Retinal pigment epithelial cell (primary cell): ENCODE results near the gene TMPRSS13.

Experiments
- DNase-seq: peaks from one replicate; pipeline ENCODE4 v3.0.0-alpha.2; 2010; ENCODE audit warnings: low read depth
- H3K4me3 ChIP-seq: 2 replicates; pipeline ENCODE4 v1.5.1; 2011; ENCODE audit warnings: mild to moderate bottlenecking, low read length, control low read depth, moderate library complexity
- TF ChIP-seq, protein P1 (sequence below): conservative IDR thresholded peaks from 2 replicates; pipeline ENCODE4 v1.5.1; 2011; ENCODE audit warnings: low read depth, low read length, control low read depth, inconsistent platforms

TMPRSS13 gene

DNA sequence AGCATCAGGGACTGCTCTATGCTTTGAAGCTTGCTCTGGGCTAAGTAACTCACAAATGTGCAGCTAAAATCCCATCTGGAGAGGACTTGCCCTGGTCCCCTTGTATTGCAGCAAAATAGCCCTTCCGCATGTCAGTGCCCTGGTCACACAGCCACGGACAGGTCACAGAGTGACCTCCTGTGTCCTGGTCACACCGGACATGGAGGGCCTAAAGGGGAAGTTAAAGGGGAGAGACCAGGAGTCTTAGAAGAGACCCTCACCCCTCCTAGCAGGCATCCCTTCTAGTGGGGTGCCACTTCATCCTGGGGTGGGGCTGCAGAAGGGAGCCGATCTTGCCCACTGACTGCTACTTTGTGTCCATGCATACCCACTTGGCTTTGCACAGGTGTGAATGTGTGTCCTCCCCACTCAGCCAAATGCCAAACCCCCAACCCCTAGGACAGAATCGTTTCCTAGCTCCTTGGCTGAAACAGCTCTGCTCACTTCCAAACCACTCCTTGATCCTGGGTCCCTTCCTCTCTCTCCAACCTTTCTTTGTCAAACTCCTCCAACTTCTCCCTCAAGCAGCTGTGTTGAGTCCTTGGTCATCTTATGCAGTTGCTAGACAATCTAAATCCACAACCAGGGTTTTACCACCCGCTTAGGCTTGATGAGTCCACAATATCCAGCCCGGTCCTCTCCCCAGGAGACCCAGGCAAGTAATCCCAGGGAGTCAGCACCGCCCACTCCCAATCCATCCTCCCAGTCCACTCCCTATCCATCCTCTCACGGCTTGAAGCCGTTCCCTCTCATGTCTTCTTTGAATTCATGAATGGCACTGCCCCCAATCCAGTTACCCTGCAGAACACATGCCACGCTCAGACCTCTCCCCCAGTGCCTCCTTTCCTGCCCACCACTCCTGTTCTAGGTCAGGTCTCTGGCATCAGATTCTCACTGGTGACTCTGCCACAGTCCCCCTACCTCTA is 49.4 kb downstream of the TMPRSS13 start:
- no peak for DNase-seq
- TF ChIP-seq, protein P1, sequence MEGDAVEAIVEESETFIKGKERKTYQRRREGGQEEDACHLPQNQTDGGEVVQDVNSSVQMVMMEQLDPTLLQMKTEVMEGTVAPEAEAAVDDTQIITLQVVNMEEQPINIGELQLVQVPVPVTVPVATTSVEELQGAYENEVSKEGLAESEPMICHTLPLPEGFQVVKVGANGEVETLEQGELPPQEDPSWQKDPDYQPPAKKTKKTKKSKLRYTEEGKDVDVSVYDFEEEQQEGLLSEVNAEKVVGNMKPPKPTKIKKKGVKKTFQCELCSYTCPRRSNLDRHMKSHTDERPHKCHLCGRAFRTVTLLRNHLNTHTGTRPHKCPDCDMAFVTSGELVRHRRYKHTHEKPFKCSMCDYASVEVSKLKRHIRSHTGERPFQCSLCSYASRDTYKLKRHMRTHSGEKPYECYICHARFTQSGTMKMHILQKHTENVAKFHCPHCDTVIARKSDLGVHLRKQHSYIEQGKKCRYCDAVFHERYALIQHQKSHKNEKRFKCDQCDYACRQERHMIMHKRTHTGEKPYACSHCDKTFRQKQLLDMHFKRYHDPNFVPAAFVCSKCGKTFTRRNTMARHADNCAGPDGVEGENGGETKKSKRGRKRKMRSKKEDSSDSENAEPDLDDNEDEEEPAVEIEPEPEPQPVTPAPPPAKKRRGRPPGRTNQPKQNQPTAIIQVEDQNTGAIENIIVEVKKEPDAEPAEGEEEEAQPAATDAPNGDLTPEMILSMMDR = no peak
- no peak overlapping the region for H3K4me3 ChIP-seq

DNA sequence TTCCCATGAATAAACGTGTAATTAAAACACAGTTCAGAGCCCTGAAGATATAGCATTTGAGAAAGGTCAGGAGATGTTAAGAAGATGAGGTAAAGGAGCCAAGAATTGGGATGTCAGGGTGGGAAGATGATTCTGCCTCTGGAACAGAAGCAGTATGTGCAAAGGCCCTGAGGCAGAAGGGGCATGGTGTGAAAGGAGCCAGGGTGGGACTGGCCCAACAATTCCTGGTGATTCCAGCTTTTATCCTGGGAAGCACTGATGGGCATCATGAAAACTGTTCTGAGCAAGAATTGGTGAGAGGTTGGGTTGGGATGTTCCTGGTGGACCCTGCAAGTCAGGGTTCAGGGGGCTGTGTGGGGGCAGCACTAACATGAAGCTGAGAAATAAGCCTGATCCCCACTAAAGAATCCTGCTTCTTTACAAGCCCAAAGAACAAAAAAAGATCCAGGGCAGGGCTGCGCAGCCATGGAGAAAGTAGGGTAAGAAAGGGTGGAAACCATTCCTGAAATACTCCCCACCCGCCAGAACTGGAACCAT is 50.2 kb downstream of the TMPRSS13 start:
- TF ChIP-seq, protein P1 = no peak
- DNase-seq = no peak
- H3K4me3 ChIP-seq = no peak overlapping the region

DNA sequence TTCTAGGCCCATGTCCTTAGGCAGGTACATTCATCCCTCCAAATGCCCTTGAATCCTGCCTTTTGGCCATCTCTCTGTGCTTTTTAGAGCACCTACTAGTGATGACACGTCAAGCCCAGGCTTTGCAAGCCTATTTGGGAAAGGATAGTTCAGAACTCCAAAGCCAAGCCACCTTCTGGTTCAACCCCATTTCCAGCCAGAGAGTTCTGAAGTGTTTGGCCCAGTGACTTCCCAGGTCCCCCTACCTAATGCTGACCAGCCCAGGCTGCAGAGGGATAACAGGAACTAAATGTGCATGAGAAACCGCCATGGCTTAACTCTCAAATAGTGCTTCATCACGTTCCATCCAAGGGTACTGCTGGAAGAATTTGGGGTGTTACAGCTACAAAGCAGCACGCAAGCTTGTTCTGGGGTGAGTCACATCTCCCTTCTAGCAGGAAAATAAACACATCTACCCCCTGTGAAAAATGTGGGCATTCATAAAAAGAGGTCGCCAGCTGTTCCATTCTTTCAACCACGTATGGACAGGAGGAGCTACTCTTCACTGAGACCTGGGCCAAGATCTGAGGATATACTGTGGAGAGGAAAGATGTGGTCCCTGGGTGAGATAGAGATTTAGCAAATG is 50.8 kb downstream of the TMPRSS13 start:
- TF ChIP-seq, protein P1 = no peak
- no peak overlapping the region for H3K4me3 ChIP-seq
- no peak for DNase-seq

DNA sequence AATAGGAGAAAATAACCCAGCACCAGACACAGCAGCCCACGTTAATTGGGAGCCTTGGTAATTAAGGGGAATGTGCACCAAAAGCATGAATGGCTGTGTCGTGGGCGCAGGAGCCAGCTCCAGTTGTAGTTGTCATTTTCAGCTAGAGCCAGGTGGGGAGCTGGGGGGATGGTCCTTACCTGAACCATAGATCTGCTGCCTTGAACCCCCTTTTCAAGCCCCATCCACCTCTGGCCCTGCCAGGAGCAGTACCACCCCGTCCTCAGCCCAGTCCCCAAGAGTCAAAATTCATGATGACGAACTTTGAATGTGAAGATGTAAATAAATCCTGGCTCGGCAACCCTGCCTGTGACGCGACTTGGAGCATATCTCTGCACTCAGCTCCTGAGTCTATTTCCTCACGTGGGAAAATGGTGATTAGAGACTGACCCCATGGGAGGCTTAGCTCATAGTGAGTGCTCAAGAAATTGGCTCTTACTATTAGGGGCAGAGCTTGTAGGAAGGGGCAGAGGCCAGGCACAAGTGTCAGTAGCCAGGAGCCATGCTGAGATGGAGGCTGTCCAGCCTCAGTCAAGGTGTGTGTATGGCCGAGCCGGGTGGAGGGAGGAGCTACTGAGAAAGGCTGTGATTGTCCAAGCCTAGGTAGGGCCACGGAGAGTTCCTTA is 52.0 kb downstream of the TMPRSS13 start:
- peak overlapping the region; percentile 28 for H3K4me3 ChIP-seq

DNA sequence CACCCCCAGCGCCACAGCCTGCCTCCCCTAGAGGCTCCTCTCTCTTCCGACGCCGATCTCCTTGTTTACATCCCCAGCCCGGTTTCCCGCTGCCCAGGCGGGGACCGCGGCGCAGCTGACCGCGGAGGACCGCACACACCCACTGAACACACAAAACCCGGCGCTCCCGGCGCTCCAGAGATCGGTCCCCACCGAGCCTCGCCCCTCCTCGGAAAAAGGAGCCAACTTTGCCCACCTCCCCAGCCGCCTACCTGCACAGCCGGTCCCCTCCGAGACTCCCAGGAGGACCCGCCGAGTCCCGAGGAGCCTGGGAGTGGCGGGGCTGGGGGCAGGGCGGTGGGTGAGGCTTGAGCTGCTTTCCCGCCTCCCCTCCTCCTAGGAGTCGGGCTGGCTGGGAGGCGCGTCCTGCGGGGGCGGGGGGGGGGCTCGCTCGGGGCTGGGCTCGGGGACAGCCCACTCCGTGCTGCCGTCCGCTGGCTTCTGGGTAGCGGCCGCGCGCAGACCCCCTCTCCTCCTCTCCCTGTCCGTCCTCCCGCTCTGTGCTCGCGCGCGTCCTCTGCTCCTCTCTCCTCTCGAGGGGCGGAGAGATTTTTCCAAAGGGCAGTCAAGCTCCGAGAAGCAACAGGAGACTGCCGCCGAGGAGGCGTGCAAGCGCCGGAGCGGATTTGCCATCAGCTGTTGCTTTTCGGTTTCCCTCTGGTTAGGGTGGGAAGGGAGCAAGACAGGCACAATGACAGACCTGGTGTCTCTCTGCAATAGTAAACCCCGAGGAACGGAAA is 52.7 kb downstream of the TMPRSS13 start, which contains the start of gene FXYD6:
Gene FXYD6 (minus strand): TSS at position 318 of the 779 bp plus-strand sequence. CDS start 33,882 bp downstream, outside the sequence.
- TF ChIP-seq, protein P1 = no peak
- peak within 1 kb of the TSS; percentile 45 for H3K4me3 ChIP-seq
- DNase-seq = no peak

More for the DNA sequence above, 52.0 kb downstream of the TMPRSS13 start:
- no peak for DNase-seq
- TF ChIP-seq, protein P1 = no peak

DNA sequence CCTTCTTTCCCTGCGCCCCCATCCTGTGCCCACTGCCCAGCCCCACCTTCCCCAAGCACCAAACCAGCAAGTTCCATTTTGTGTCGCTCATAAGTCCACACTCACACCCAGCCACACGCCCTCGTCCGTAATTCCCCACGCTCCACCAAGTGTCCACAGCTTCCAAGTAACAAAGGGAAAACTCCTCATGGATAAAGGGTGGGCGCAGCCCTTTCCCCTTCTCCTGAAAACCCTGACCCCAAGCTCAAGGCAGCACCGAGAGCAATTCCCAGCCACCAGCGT is 53.2 kb downstream of the TMPRSS13 start:
- H3K4me3 ChIP-seq = peak overlapping the region; percentile 45
- TF ChIP-seq, protein P1 = no peak

More for the DNA sequence above, 53.2 kb downstream of the TMPRSS13 start:
- DNase-seq = no peak
